Caki2 (cell line): ENCODE measurements around the gene ADAMTSL5. TPM values are rescaled to one million over a fixed set of nuclear protein-coding genes. Genes with fewer than 3 reads are reported as not detected.
"Not testable (repeated sequence)": the region's sequence is repeated elsewhere in the genome, so short reads cannot be mapped to it uniquely, and the experiment has no call there.

Experiments
- DNase-seq: peaks from one replicate; pipeline ENCODE4 v3.0.0-alpha.2; 2015; ENCODE audit warnings: low read depth
- in situ Hi-C: cut with HindIII; loops from 2 replicates; pipeline ENCODE4 v1.10.0; 2016; ENCODE audit warnings: low sequenced_read_pairs, low pct_unique_long_range_greater_than_20kb, mixed read lengths
- total RNA-seq: library from RNA; depleted of rRNA; stranded (reverse); fragments of >200 nt; shearing (Covaris generic); gene quantifications from 2 replicates; pipeline ENCODE4 v1.2.3, GENCODE V29; 2014; ENCODE audit warnings: low replicate concordance

Gene ADAMTSL5
- total RNA-seq, 1 experiment from 2014 or later = not detected

DNA sequence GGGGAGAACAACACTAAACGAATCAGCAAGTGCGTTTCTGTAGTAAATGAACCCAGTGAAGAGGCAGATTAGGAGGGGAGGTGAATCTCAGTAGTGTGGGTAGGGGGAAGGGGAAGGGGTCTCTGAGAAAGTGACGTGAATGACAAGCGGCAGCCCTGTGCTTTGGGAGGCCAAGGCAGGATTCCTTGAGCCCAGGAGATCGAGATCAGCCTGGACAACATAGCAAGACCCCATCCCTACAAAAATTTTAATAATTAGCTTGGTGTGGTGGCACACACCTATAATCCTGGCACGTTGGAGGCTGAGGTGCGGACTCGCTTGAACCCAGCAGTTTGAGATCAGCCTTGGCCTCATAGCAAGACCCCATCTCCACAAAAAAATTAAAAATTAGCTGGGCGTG is 19.2 kb upstream of the ADAMTSL5 start:
- no peak for DNase-seq
- in situ Hi-C loops = no loop called here

DNA sequence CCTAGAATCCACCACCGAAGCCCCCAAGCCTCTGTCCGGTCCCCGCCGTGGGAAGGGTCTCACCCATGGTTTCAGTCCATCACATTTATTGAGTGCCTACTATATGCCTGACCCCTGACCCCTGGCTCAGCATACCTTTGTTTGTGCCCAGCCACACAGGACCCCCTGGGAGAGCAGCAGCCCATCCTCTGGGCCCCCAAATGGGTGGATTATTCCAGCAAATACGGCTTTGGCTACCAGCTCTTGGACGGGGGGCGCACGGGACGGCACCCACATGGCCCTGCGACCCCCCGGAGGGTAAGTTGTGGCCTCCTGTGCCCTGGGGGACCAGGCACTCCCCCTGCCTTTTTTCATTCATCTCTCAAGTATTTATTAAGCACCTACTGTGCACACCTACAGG is 18.8 kb upstream of the ADAMTSL5 start:
- no peak for DNase-seq
- in situ Hi-C loops = no loop called here

DNA sequence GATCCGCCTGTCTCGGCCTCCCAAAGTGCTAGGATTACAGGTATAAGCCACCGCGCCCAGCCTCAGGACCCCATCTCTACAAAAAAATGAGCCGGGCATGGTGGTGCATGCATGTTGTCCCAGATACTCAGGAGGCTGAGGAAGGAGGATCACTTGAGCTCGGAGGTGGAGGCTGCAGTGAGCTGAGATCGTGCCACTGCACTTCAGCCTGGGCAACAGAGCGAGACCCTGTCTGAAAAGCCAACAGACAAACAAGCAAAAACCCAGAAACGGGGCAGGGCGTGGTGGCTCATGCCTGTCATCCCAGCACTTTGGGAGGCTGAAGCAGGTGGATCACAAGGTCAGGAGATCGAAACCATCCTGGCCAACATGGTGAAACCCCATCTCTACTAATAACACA is 18.0 kb upstream of the ADAMTSL5 start:
- in situ Hi-C loops, DNase-seq: not testable (repeated sequence)

DNA sequence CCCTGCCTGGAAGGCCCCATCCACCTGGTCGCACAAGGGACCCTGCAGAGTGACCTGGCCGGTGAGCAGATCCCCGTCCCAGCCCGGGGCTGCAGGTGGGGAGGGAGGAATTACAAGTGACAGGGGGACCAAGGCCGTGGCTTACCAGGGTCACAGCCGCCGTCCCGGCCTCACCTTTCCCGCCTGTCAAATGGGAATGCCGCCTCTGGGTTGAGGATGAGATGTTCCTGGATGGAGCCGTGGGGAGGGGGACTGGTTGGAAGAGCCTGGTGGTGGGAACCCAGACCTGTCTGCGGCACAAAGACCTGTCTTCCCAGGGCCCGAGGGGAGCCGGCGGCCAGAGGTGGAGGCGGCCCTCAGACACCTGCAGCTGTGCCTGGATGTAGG is 16.6 kb upstream of the ADAMTSL5 start:
- in situ Hi-C loops = no loop called here

DNA sequence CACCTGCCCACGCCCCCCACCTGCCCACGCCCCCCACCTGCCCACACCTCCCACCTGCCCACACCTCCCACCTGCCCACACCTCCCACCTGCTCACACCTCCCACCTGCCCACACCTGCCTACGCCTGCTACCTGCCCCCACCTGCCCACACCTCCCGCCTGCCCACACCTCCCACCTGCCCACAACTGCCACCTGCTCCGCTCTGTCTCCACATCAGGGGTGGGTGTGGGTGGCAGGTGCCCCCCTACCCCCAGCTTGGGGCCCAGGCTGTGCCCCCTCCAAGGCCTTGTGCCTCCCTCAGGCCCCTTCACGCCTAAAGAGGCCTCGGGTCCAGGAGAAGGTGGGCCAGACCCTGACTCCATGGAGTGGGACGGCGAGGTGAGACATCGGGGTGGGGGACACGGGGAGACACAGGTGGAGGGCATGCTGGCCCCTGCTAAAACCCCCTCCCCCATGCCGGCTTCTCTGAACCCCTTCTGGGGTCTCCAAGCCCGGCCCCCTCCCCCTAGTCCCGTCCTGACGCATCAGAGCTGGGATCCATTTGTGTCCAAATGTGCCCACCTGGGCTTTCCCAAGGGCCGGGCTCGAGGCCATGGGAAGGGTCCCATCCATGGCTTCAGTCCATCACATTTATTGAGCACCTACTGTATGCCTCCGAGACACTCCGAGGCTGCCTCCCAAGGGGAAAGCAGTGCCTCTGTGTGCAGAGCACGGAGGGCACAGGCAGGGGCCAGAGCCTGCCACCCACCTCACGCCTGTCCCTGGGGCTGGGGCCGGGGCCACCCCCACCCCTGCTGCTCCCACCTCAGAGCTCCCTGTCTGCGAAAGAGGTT is 16.0 kb upstream of the ADAMTSL5 start:
- DNase-seq = no peak
- in situ Hi-C loops = no loop called here

More for the DNA sequence above, 16.6 kb upstream of the ADAMTSL5 start:
- no peak for DNase-seq

DNA sequence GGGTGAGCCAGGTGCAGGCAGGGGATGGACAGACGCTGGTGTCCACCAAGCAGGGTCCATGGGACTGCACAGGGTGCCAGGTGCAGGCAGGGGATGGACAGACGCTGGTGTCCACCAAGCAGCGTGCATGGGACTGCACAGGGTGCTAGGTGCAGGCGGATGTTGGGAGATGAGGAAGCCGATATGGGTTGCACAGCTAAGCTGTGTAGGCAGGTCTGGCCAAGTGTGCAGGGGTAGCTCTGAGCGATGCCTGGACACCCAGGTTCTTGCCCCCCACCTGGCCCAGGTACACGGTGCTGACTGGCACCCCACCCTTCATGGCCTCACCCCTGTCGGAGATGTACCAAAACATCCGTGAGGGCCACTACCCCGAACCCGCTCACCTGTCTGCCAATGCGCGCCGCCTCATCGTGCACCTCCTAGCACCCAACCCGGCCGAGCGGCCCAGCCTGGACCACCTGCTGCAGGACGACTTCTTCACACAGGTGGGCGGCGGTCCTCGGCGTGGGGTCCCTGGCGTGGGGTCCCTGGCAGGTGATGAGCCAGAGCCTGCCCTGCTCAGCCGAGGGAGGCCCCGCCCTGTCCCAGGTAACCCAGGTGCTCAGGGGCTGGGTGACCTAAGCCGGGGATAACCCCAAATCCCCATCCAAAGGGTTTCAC is 15.0 kb upstream of the ADAMTSL5 start:
- no peak for DNase-seq
- in situ Hi-C loops = no loop called here

DNA sequence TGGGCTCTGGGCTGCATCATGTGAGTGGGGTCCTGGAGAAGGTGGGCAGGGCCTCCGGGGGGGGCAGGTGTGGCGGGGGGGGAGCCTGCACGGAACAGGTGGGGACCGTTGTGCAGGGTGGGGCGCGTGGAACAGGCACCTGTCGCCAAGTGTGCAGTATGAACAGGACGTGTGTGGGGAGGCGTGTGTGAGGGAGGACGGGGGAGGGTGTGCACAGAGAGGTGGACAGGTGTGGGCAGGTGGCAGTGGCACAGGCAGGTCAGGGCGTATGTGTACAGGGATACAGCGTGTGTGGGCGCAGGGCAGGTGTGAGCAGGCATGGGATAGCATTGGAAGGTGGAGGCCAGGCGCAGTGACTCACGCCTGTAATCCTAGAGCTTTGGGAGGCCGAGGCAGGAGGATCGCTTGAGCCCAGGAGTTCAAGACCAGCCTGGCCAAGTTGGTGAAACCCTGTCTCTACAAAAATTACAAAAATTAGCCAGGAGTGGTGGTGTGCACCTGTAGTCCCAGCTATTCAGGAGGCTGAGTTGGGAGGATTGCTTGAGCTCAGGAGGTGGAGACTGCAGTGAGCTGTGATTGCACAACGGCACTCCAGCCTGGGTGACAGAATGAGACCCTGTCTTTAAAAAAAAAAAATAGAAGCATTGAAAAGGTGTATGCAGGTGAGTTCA is 14.3 kb upstream of the ADAMTSL5 start:
- in situ Hi-C loops = no loop called here
- no peak for DNase-seq

DNA sequence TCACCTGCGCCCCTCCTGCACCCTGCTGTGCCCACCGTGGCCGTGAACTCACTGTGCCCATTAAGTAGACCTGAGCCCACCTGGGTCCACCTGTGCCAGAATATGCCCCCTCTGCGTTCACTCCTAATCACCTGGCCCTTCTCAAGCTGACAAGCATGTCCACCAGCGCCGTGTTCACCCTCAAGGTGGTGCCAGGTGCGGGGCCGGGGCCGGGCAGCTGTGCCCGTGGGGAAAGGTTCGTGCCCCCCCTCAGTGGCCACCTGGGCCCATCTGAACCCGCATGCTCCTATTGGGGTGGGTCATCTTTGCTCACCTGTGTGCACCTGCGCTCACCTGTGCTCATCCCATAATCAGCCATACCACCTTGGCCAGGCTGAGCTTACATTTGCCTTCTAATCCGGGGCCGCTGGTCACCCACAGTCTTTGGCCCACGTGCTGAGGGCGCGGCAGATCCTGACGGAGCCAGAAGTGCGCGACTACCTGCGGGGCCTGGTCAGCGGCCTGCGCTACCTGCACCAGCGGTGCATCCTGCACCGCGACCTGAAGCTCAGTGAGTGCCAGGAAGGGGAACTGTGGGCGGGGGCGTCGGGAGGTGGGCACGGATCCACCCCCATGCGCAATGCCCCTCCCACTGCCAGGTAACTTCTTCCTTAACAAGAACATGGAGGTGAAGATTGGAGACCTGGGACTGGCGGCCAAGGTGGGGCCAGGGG is 13.4 kb upstream of the ADAMTSL5 start:
- in situ Hi-C loops = no loop called here
- DNase-seq = no peak

DNA sequence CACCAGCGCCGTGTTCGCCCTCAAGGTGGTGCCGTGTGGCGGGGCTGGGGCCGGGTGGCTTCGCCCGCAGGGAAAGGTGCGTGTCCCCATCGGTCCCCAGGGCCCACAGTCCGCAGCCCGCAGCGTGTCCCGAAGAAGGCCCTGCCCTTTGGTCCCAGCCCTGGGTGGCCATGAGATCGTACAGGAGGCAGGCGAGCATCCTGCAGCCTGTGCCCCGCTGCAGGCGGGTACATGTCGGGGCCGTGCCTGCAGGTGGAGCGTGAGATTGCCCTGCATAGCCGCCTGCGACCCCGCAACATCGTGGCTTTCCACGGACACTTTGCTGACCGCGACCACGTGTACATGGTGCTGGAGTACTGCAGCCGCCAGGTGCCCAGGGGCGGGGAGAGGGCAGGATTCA is 12.5 kb upstream of the ADAMTSL5 start:
- in situ Hi-C loops = no loop called here
- DNase-seq = no peak

DNA sequence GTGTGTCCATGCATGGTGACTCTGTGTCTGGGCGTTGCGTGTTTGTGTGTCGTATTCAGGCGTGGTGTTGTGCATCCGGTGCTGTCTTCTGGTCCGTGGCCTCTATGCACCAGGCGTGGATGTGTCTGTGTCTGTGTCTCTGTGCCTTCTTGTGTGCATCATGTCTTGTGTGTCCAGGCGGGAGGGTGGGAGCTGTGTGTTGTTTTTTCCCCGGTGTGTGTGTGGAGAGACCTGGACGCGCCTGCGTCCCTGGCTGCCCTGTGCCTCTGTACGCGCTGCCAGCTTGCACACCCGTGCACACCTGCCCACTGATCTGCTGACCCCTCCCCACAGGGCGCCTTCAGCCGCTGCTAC is 12.1 kb upstream of the ADAMTSL5 start:
- in situ Hi-C loops = no loop called here
- no peak for DNase-seq

DNA sequence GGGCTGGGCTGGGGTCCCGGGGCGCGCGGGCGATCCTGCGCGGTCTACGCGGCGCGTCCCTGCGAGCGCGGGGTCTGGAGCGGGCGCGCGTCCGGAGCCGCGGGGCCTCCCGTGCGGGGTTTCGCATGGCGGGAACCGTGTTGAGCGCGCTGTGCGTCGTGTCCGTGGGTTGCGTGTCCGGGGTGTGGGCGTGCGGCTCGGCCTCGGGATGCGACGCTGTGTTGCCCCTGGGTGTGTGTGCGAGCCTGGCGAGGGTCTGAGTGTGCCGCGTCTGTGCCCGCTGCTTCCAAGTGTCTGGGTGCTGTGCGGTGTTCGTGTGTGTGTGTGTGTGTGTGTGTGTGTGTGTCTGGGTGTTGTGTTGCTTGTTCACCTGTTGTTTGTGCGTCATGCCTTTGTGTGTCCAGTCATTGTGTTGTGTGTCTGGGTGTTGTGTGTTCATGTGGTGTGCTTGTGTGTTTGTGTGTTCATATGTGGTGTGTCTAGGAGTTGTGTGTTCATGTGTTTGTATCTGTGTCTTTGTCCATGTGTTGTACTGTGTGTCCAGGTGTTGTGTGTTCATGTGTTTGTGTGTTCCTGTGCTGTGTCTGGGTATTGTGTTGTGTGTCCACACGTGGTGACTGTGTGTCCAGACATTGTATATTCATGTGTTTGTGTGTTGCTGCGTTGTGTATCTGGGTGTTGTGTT is 11.6 kb upstream of the ADAMTSL5 start:
- in situ Hi-C loops = no loop called here
- DNase-seq = no peak

DNA sequence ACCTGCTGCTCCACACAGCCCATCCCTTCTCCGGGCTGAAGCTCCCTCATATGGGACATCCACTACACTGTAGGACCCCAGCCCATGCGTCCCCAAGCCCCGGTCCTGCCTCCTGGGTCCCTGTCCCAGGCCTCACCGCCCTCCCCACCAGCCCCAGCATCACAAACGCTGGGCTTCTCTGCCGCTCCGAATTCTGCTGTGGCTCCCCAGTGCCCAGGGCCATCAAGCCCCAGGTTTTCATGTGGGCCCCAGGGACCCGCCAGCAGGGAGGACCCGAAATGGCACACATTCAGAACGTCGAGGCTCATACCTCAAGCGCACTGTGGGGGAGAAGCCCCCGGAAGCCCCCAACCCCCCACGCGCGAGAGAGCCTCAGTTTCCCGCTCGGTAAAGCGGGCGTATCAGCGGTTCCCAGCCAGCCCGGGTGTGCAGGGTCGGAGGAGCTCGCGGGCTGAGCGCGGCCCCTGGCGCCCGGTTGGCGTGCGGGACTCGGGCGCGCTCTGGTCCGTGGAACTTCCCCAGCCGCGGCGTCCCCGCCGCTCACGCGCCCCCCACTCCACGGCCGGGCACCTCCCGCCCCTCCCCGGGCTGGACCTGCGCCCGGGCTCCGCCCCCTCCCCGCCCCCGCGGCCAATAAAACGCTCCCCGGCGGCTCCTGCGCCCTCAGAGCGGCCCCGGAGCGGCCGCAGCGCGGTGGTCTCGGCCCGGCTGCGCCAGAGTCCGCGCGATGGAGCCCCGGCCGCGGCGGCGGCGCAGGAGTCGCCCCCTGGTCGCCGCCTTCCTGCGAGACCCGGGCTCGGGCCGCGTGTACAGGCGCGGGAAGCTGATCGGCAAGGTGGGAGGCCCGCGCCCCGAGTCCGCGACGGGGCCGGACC is 10.8 kb upstream of the ADAMTSL5 start, which contains the start of gene PLK5:
TSS of gene PLK5 (plus strand) at position 666 of the 875 bp plus-strand sequence. CDS start 2,920 bp downstream, outside the sequence.
- in situ Hi-C loops = no loop called here
- DNase-seq = no peak

DNA sequence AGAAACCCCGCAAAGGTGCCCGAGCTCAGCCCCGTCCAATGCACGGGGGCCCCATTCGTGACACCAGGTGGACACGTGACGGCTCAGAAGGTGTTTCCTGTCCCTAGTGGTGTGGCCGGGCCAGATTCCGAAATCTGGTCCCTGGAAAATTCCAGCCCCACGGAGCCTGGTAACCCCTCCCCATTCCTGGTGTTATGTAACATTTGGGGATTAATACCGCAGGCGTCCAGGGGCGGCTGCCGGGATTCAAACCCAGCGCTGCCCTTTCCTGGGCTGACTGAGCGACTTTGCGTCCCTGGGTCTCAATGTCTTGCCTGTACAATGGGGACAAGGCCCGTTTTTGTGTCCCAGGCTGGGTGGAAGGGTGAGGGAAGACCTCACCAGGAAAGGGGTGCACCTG is 10.0 kb upstream of the ADAMTSL5 start:
- no peak for DNase-seq
- in situ Hi-C loops = no loop called here

DNA sequence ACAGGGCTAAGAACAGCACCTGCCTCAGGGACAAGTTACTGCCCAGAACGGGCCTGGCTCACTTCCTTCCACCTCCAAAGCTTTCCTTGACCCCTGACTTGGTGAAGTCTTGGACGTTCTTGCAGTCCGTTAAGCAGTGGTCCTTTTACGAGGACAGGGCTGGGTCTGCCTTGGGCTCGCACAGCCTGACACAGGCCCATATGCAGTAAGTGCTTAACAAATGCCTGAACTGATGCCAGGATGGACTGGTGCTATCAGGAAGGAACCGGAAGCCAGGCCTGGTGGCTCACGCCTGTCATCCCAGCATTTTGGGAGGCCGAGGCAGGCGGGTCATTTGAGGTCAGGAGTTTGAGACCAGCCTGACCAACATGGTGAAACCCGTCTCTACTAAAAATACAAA is 9.2 kb upstream of the ADAMTSL5 start:
- DNase-seq = no peak
- in situ Hi-C loops = no loop called here

DNA sequence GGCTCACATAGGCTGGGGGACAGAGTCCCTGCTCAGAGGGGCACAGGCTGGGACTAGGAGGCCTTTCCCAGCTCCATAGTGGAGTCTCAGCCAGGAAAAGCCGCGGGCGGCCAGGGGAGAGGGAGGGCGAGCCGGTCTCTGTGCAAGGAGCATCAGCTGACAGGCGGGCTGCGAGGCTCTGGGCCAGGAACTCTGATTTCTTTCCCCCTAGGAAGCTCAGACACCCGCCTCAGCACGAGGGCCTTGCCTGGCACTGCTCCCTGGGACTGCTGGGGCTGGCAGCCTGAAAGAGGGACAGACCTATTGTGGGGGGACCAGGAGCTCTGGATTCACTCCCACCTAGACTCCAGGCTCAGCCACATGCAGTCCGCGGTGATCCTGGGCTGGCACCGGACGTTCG is 8.8 kb upstream of the ADAMTSL5 start:
- no peak for DNase-seq
- in situ Hi-C loops = no loop called here

DNA sequence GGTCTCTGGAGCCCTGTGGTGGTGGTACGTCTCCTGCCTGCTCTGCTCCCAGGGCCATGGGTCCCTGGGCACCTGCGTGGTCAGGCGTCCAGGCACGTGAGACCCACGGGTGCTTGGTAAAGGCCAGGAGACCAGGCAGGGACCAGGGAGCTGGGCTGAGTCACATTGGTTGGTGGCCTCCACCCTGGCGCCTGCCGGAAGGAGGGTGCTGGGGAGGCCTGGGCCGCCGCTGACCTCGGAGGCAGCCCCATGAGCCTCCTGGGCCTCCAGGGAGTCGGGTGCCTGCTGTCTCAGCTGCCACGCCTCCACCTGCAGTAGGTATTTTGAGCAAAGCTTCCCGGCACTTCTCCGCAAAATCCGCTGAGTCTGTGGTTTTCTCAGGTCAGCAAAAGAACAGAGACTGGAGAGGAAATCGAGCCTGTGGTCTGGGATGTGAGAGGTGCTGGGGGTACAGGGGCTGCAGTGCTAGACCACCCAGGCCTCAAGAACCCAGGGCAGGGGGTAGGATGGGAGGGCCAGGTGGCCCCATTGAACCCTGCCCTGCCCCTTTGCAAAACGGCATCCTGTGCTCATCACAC is 7.5 kb upstream of the ADAMTSL5 start:
- in situ Hi-C loops = no loop called here
- no peak for DNase-seq

DNA sequence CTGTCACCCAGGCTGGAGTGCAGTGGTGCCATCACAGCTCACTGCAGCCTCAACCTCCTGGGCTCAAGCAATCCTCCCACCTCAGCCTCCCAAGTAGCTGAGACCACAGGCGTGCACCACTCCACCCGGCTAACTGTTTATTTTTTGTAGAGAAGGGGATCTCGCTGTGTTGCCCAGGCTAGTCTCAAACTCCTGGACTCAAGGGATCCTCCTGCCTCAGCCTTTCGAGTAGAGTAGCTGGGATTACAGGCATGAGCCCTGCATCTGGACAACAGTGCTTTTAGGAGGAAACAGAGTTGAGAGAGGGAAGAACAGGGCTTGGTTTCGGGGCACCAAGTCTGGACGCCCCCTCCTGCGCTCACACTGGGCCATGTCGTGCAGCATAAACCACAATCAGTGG is 7.0 kb upstream of the ADAMTSL5 start:
- in situ Hi-C loops, DNase-seq: not testable (repeated sequence)
